Right cardiac atrium (tissue), 5 donors: ENCODE results near the gene PPP2R5D. TPM values are rescaled to one million over a fixed set of nuclear protein-coding genes. Genes with fewer than 3 reads are reported as not detected.

Experiments used
- ATAC-seq, 2 donors: fragments of 200-7000 bp; cut with Tn5 transposase; one replicate each; pipeline versions ENCODE4 v1.8.0 to v1.9.1; 2020; ENCODE audit warnings: moderate library complexity in 2 of 2, mild to moderate bottlenecking in 1 of 2
- DNase-seq, 3 donors: peaks; one replicate each; pipeline ENCODE4 v3.0.0-alpha.2; 2020
- H3K27ac ChIP-seq: one replicate; pipeline ENCODE4 v1.5.1; 2013; ENCODE audit warnings: mild to moderate bottlenecking, low read length, control low read depth, moderate library complexity
- H3K27me3 ChIP-seq: one replicate; pipeline ENCODE4 v1.6.1; 2013; ENCODE audit not compliant: control insufficient read depth, insufficient read depth
- H3K4me1 ChIP-seq: one replicate; pipeline ENCODE4 v1.6.1; 2013; ENCODE audit warnings: low read length; ENCODE audit not compliant: control insufficient read depth, insufficient read depth
- H3K4me3 ChIP-seq: one replicate; pipeline ENCODE4 v1.5.1; 2013; ENCODE audit warnings: low read length, control low read depth
- H3K9me3 ChIP-seq: one replicate; pipeline ENCODE4 v1.6.1; 2013; ENCODE audit warnings: low read length; ENCODE audit not compliant: control insufficient read depth
- WGBS: extraction: QIAGEN DNeasy Blood & Tissue Kit; methylation state at CpG from one replicate; pipeline ENCODE4 v1.1.7; 2013; 5-methylcytosine and 5-hydroxymethylcytosine counted together
- intact Hi-C, 4 donors: fragments of 100-400 bp; cut with DNase I; formaldehyde crosslinking; loops; one replicate each; pipeline versions ENCODE4 v1.11.0 to v1.14.0; 2022 to 2023
- polyA plus RNA-seq: library from polyadenylated mRNA; stranded (reverse); fragments of 200-250 nt; gene quantifications from one replicate; pipeline ENCODE4 v1.2.3, GENCODE V29; 2013
- total RNA-seq, 4 donors: library from RNA; stranded (reverse); fragmentation: NEBNext Ultra II Directional; extraction: Animal tissue kit (Norgen Biotek cat#: 25700); gene quantifications; one replicate each; pipeline ENCODE4 v1.2.1, GENCODE V29; 2021
- donor health status: healthy with polysubstance abuse.
- donor health status: DM: no; HTN: yes; CAD: no.
- donor health status: DM: no; HTN: no; CAD: no.
- donor health status: DM: no; HTN: yes; CAD: no; lungs with severe emphysema.
- donor health status: DM: yes; HTN: yes; CAD: no.

PPP2R5D gene
- total and polyA plus RNA-seq, 5 donors, result 26.4 to 39.3 (median 37.5) TPM

GRCh38 chr6:42963855-42964605, 20.3 kb upstream of the PPP2R5D start:
- ATAC-seq (no peak), DNase-seq (peak in 1 of 3 donors; percentile 29)
- intact Hi-C loops, result no loop called here
- H3K4me1 ChIP-seq, result no peaks in the 10 kb centered on the region
- no peaks in the 10 kb centered on the region for H3K27me3 ChIP-seq
- H3K27ac ChIP-seq, result no peak overlapping the region
- WGBS, result 82% methylated on average over 9 of the region's 9 CpGs
- no peaks in the 10 kb centered on the region for H3K9me3 ChIP-seq
- no peak overlapping the region for H3K4me3 ChIP-seq

- whole genome bisulfite sequencing, result 80% methylated on average over 7 of the region's 7 CpGs
- intact Hi-C loops, result no loop called here
- no peaks in the 10 kb centered on the region for H3K9me3 ChIP-seq
- peaks cover 4% of the 10 kb centered on the region for H3K4me1 ChIP-seq
- no peak overlapping the region for H3K27ac ChIP-seq
- ATAC-seq (no peak), DNase-seq (peak in 1 of 3 donors; percentile 13)
- no peaks in the 10 kb centered on the region for H3K27me3 ChIP-seq
- no peak overlapping the region for H3K4me3 ChIP-seq
Observed at GRCh38 chr6:42966571-42966970, 17.8 kb upstream of the PPP2R5D start.

GRCh38 chr6:42967228-42967627, 17.1 kb upstream of the PPP2R5D start:
- no peaks in the 10 kb centered on the region for H3K9me3 ChIP-seq
- DNase-seq (peak in 1 of 3 donors; percentile 20), ATAC-seq (no peak)
- intact Hi-C loops, result no loop called here
- no peak overlapping the region for H3K27ac ChIP-seq
- no peaks in the 10 kb centered on the region for H3K27me3 ChIP-seq
- H3K4me3 ChIP-seq, result no peak overlapping the region
- H3K4me1 ChIP-seq, result peaks cover 5% of the 10 kb centered on the region
- 92% methylated on average over 11 of the region's 11 CpGs for WGBS

GRCh38 chr6:42968126-42968701, 16.2 kb upstream of the PPP2R5D start:
- WGBS, result 97% methylated on average over 12 of the region's 12 CpGs
- intact Hi-C loops, result no loop called here
- Histone ChIP-seq H3K4me3 (no peak overlapping the region), H3K27ac (no peak overlapping the region), H3K4me1 (peaks cover 5% of the 10 kb centered on the region), H3K9me3 (no peaks in the 10 kb centered on the region), H3K27me3 (no peaks in the 10 kb centered on the region)
- DNase-seq (peak in 1 of 3 donors; percentile 34), ATAC-seq (no peak)

- H3K4me3 ChIP-seq, result no peak overlapping the region
- 74% methylated on average over 4 of the region's 4 CpGs for WGBS
- H3K9me3 ChIP-seq, result no peaks in the 10 kb centered on the region
- peaks cover 5% of the 10 kb centered on the region for H3K4me1 ChIP-seq
- ATAC-seq (no peak), DNase-seq (no peak)
- H3K27me3 ChIP-seq, result no peaks in the 10 kb centered on the region
- H3K27ac ChIP-seq, result no peak overlapping the region
- intact Hi-C loops, result no loop called here
Observed at GRCh38 chr6:42968783-42969182, 15.6 kb upstream of the PPP2R5D start.

- no peak overlapping the region for H3K27ac ChIP-seq
- H3K4me1 ChIP-seq, result peaks cover 5% of the 10 kb centered on the region
- peak in 1 of 3 donors; percentile 29 for DNase-seq
- no peak for ATAC-seq
- no peak overlapping the region for H3K4me3 ChIP-seq
- 96% methylated on average over 2 of the region's 2 CpGs for WGBS
- H3K9me3 ChIP-seq, result no peaks in the 10 kb centered on the region
- intact Hi-C loops, result no loop called here
- H3K27me3 ChIP-seq, result no peaks in the 10 kb centered on the region
Observed at GRCh38 chr6:42969431-42969830, 14.9 kb upstream of the PPP2R5D start.

- no peak for ATAC-seq
Observed at GRCh38 chr6:42969934-42970333, 14.4 kb upstream of the PPP2R5D start.

GRCh38 chr6:42970871-42971612, 13.3 kb upstream of the PPP2R5D start:
- no peak overlapping the region for H3K4me3 ChIP-seq
- H3K9me3 ChIP-seq, result no peaks in the 10 kb centered on the region
- WGBS, result 72% methylated on average over 4 of the region's 4 CpGs
- H3K4me1 ChIP-seq, result peaks cover 5% of the 10 kb centered on the region
- no peak overlapping the region for H3K27ac ChIP-seq
- intact Hi-C loops, result no loop called here
- ATAC-seq (peak in 1 of 2 donors; percentile 13), DNase-seq (no peak)
- no peaks in the 10 kb centered on the region for H3K27me3 ChIP-seq

More at GRCh38 chr6:42969934-42970333, 14.4 kb upstream of the PPP2R5D start:
- intact Hi-C loops, result no loop called here
- Histone ChIP-seq H3K27ac (no peak overlapping the region), H3K4me1 (peaks cover 5% of the 10 kb centered on the region), H3K4me3 (no peak overlapping the region), H3K9me3 (no peaks in the 10 kb centered on the region), H3K27me3 (no peaks in the 10 kb centered on the region)
- peak in 1 of 3 donors; percentile 18 for DNase-seq
- 95% methylated on average over 4 of the region's 4 CpGs for WGBS

- DNase-seq (no peak), ATAC-seq (no peak)
- Histone ChIP-seq H3K4me3 (no peak overlapping the region), H3K27ac (no peak overlapping the region), H3K4me1 (peaks cover 5% of the 10 kb centered on the region), H3K27me3 (no peaks in the 10 kb centered on the region), H3K9me3 (no peaks in the 10 kb centered on the region)
- intact Hi-C loops, result no loop called here
- 63% methylated on average over 3 of the region's 3 CpGs for WGBS
Observed at GRCh38 chr6:42971746-42972327, 12.5 kb upstream of the PPP2R5D start.

DNA sequence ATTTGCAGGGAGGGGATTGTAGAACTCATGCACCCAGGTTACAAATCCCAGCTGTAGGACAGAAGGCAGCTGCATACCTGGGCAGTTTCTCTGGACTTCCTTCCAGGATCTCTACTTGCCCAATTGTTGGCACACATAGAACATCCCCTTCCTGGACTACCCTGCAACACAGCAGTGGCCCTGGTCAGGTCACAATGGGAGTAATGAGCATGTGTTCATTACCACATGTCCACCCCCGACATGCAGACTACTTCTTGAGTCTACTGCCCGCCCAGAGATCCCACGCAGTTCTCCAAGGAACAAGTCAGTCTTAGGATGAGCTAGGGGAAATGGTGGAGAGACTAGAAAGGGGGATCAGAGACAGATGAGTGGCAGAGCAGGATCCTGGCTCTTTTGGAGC, 10.4 kb upstream of the PPP2R5D start:
- Histone ChIP-seq H3K27ac (no peak overlapping the region), H3K9me3 (no peaks in the 10 kb centered on the region), H3K27me3 (no peaks in the 10 kb centered on the region), H3K4me1 (peaks cover 5% of the 10 kb centered on the region), H3K4me3 (no peak overlapping the region)
- ATAC-seq (no peak), DNase-seq (no peak)
- 83% methylated on average over 3 of the region's 3 CpGs for WGBS
- intact Hi-C loops, result no loop called here
